Mesenchymal stem cell (in vitro differentiated cells and primary cell): Measurements from ENCODE around the gene SMYD1.
A peak's percentile ranks its signal among the peaks of the same experiment; 100 is the strongest.

Experiments
- DNase-seq: peaks from one replicate; pipeline ENCODE4 v3.0.0-alpha.2; 2013
- H2AFZ ChIP-seq: one replicate; pipeline ENCODE4 v1.6.1; 2013; ENCODE audit warnings: low read depth, mild to moderate bottlenecking, control low read depth, inconsistent platforms, low read length, moderate library complexity
- H2AK5ac ChIP-seq: 2 replicates; pipeline ENCODE4 v1.6.1; 2013; ENCODE audit warnings: low read length, moderate library complexity, mild to moderate bottlenecking, inconsistent platforms; ENCODE audit not compliant: severe bottlenecking
- H2BK120ac ChIP-seq: one replicate; pipeline ENCODE4 v1.6.1; 2013; ENCODE audit warnings: low read depth, mild to moderate bottlenecking, inconsistent platforms, low read length, moderate library complexity
- H2BK12ac ChIP-seq, 2 experiments: one replicate each; pipeline ENCODE4 v1.6.1; 2013; ENCODE audit warnings: inconsistent platforms in 2 of 2, low read length in 2 of 2, mild to moderate bottlenecking in 2 of 2, moderate library complexity in 2 of 2, control low read depth in 1 of 2
- H2BK15ac ChIP-seq: one replicate; pipeline ENCODE4 v1.6.1; 2013; ENCODE audit warnings: mild to moderate bottlenecking, low read depth, inconsistent platforms; ENCODE audit not compliant: poor library complexity, severe bottlenecking
- H2BK5ac ChIP-seq: 2 replicates; pipeline ENCODE4 v1.6.1; 2013; ENCODE audit warnings: low read depth, mild to moderate bottlenecking, low read length, control low read depth, inconsistent platforms; ENCODE audit not compliant: poor library complexity, severe bottlenecking
- H3K14ac ChIP-seq, 2 experiments: one replicate each; pipeline ENCODE4 v1.6.1; 2013; ENCODE audit warnings: inconsistent platforms in 2 of 2, low read length in 2 of 2, control low read depth in 1 of 2, mild to moderate bottlenecking in 1 of 2, moderate library complexity in 1 of 2
- H3K18ac ChIP-seq, 2 experiments: one replicate each; pipeline ENCODE4 v1.6.1; 2013; ENCODE audit warnings: inconsistent platforms in 2 of 2, low read length in 2 of 2, control low read depth in 1 of 2, low read depth in 1 of 2, mild to moderate bottlenecking in 1 of 2
- H3K23ac ChIP-seq, 2 experiments: one replicate each; pipeline ENCODE4 v1.6.1; 2013; ENCODE audit warnings: inconsistent platforms in 2 of 2, low read length in 2 of 2, mild to moderate bottlenecking in 2 of 2, moderate library complexity in 2 of 2, control low read depth in 1 of 2
- H3K27ac ChIP-seq: 2 replicates; pipeline ENCODE4 v1.5.1; 2013; ENCODE audit warnings: mild to moderate bottlenecking, moderate library complexity, low read length, control low read depth, inconsistent platforms; ENCODE audit not compliant: poor library complexity, severe bottlenecking
- H3K27me3 ChIP-seq, 2 experiments: 2 replicates each; pipeline versions ENCODE4 v1.6.1 to v1.7.0; 2013; ENCODE audit warnings: low read length in 2 of 2, mild to moderate bottlenecking in 2 of 2, moderate library complexity in 2 of 2, control low read depth in 1 of 2, inconsistent platforms in 1 of 2; ENCODE audit not compliant: control insufficient read depth in 1 of 2, insufficient read depth in 1 of 2
- H3K36me3 ChIP-seq, 2 experiments: 2 replicates each; pipeline versions ENCODE4 v1.6.1 to v1.7.0; 2013; ENCODE audit warnings: low read length in 2 of 2, control low read depth in 1 of 2, inconsistent platforms in 1 of 2, low read depth in 1 of 2, mild to moderate bottlenecking in 1 of 2; ENCODE audit not compliant: insufficient read depth in 2 of 2, control insufficient read depth in 1 of 2
- H3K4ac ChIP-seq, 2 experiments: one replicate each; pipeline ENCODE4 v1.6.1; 2013; ENCODE audit warnings: inconsistent platforms in 2 of 2, low read length in 2 of 2, mild to moderate bottlenecking in 2 of 2, moderate library complexity in 2 of 2, control low read depth in 1 of 2, low read depth in 1 of 2
- H3K4me1 ChIP-seq: 2 replicates; pipeline ENCODE4 v1.6.1; 2013; ENCODE audit warnings: low read depth, low read length, control low read depth; ENCODE audit not compliant: control insufficient read depth, insufficient read depth
- H3K4me2 ChIP-seq: 2 replicates; pipeline ENCODE4 v1.6.1; 2013; ENCODE audit warnings: low read length, mild to moderate bottlenecking, inconsistent platforms; ENCODE audit not compliant: poor library complexity, severe bottlenecking
- H3K4me3 ChIP-seq, 2 experiments: 2 replicates each; pipeline versions ENCODE4 v1.5.1 to v1.7.0; 2013; ENCODE audit warnings: low read length in 2 of 2, mild to moderate bottlenecking in 2 of 2, control low read depth in 1 of 2, low read depth in 1 of 2; ENCODE audit not compliant: insufficient read depth in 1 of 2
- H3K79me1 ChIP-seq: replicated peaks from 2 replicates; pipeline ENCODE4 v1.6.1; 2013; ENCODE audit warnings: mild to moderate bottlenecking, control low read depth, low read length, inconsistent platforms; ENCODE audit not compliant: poor library complexity, severe bottlenecking
- H3K9ac ChIP-seq: 2 replicates; pipeline ENCODE4 v1.7.0; 2013; ENCODE audit warnings: mild to moderate bottlenecking, low read length, moderate library complexity
- H3K9me3 ChIP-seq: 2 replicates; pipeline ENCODE4 v1.7.0; 2013; ENCODE audit warnings: mild to moderate bottlenecking, low read length; ENCODE audit not compliant: control insufficient read depth
- H4K8ac ChIP-seq: one replicate; pipeline ENCODE4 v1.6.1; 2013; ENCODE audit warnings: inconsistent platforms, mild to moderate bottlenecking, low read length, moderate library complexity
- H4K91ac ChIP-seq: one replicate; pipeline ENCODE4 v1.6.1; 2013; ENCODE audit warnings: mild to moderate bottlenecking, low read length, inconsistent platforms
- WGBS: methylation state at CpG from one replicate; pipeline ENCODE4 v1.1.7; 2013; ENCODE audit warnings: mixed read lengths; 5-methylcytosine and 5-hydroxymethylcytosine counted together

Gene SMYD1

DNA sequence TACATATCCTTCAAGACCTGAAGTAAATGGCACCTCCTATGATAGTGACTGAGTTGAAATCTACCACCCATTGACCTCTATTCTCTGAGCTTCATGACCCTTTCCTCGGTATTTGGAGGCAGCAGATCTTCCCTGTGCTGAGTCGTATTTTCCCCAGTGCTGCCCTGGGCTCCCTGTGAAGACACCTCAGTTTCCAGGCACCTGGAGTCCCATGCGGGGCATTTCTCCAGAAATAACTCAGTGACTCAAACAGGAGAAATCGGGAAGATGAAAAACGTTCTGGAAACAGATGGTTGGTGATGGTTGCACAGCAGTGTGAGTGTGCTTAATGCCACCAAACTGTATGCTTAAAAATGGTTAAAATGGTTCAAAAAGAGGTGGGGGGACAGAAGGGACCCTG is 18.0 kb downstream of the SMYD1 start:
- peaks cover 0 to 17% of the 10 kb centered on the region in 2 experiments for H3K27me3 ChIP-seq
- 80% methylated on average over 5 of the region's 5 CpGs for WGBS

DNA sequence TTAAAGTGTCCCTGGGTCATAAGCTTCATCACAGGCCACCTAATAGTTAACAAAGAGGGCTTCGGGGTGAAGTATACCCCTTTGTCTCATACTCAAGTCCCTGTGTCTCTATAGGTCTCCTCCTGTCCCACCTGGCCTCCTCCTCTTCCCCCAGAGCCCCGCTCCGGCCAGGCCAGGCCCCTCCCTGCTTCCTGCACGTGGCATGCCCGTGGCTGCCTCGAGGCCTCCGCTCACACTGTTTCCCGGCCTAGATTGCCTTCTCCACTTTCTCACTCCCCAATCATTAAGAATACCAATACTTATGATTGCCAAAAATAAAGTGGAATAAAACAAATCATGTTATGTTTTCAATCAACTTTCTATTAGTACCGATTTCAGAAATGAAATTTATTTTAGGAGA is 18.8 kb downstream of the SMYD1 start:
- Histone ChIP-seq H3K27ac (no peak overlapping the region), H2AFZ (no peak overlapping the region), H3K36me3 (no peaks in the 10 kb centered on the region), H3K4ac (no peak overlapping the region), H3K9me3 (no peaks in the 10 kb centered on the region), H3K79me1 (no peaks in the 10 kb centered on the region), H3K9ac (no peak overlapping the region), H3K18ac (no peak overlapping the region), H3K4me3 (no peak overlapping the region), H3K4me2 (no peak overlapping the region), H2AK5ac (no peak overlapping the region), H2BK5ac (no peak overlapping the region), H3K14ac (no peak overlapping the region), H2BK15ac (no peak overlapping the region), H2BK120ac (no peak overlapping the region), H3K4me1 (peaks cover 2% of the 10 kb centered on the region), H2BK12ac (no peak overlapping the region), H3K27me3 (peaks cover 0 to 17% of the 10 kb centered on the region in 2 experiments), H3K23ac (no peak overlapping the region), H4K91ac (no peak overlapping the region), H4K8ac (no peak overlapping the region)
- 85% methylated on average over 5 of the region's 9 CpGs for WGBS
- no peak for DNase-seq

More for the DNA sequence above, 18.0 kb downstream of the SMYD1 start:
- Histone ChIP-seq H3K27ac (no peak overlapping the region), H3K79me1 (no peaks in the 10 kb centered on the region), H3K9me3 (no peaks in the 10 kb centered on the region), H4K8ac (no peak overlapping the region), H3K36me3 (no peaks in the 10 kb centered on the region), H3K4me3 (no peak overlapping the region), H3K23ac (no peak overlapping the region), H2BK15ac (no peak overlapping the region), H3K14ac (no peak overlapping the region), H2BK12ac (no peak overlapping the region), H3K4me2 (no peak overlapping the region), H3K4ac (no peak overlapping the region), H2BK5ac (no peak overlapping the region), H4K91ac (no peak overlapping the region), H2AK5ac (no peak overlapping the region), H2AFZ (no peak overlapping the region), H2BK120ac (no peak overlapping the region), H3K9ac (no peak overlapping the region), H3K18ac (no peak overlapping the region), H3K4me1 (peaks cover 2% of the 10 kb centered on the region)
- DNase-seq = no peak

DNA sequence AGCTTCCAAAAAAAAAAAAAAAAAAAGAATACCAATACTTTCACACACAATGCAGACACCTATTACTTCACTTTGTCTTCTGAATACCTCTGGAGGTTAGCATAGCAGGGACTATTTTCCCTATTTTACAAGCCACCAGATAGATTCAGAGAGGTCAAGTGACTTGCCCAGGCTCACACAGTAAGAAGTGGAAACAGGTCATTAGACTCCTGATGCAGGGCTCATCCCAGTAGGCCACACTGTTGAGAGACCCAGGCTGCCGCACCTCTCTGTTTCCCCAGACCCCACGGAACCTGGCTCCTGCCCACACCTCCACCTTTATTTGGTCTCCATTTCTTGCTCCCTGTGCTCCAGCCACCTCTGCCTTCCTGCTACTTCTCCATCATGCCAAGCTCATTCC is 19.4 kb downstream of the SMYD1 start:
- Histone ChIP-seq H3K79me1 (no peaks in the 10 kb centered on the region), H2BK12ac (no peak overlapping the region), H2AK5ac (no peak overlapping the region), H2BK15ac (no peak overlapping the region), H3K4ac (no peak overlapping the region), H4K8ac (no peak overlapping the region), H3K36me3 (no peaks in the 10 kb centered on the region), H4K91ac (peak overlapping the region; percentile 20), H2BK5ac (no peak overlapping the region), H2AFZ (no peak overlapping the region), H2BK120ac (no peak overlapping the region), H3K27ac (no peak overlapping the region), H3K4me1 (peaks cover 2% of the 10 kb centered on the region), H3K14ac (no peak overlapping the region), H3K9me3 (no peaks in the 10 kb centered on the region), H3K4me3 (no peak overlapping the region), H3K4me2 (no peak overlapping the region), H3K27me3 (peaks cover 0 to 14% of the 10 kb centered on the region in 2 experiments), H3K9ac (no peak overlapping the region), H3K18ac (no peak overlapping the region), H3K23ac (no peak overlapping the region)
- 95% methylated on average over 2 of the region's 2 CpGs for WGBS
- DNase-seq = no peak

DNA sequence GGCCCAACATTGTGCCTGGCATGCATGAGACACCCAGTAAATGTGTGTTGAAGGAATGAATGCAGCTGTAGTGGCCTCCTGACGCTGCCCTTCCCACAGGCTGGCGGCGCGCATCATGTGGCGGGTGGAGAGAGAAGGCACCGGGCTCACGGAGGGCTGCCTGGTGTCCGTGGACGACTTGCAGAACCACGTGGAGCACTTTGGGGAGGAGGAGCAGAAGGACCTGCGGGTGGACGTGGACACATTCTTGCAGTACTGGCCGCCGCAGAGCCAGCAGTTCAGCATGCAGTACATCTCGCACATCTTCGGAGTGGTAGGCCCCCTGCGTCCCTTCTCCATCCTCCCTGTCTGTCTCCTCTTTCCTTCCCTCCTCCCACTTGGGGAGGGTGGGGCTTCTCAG is 20.1 kb downstream of the SMYD1 start:
- Histone ChIP-seq H2AFZ (no peak overlapping the region), H2BK12ac (no peak overlapping the region), H3K4me3 (no peak overlapping the region), H2BK15ac (no peak overlapping the region), H2BK120ac (no peak overlapping the region), H2BK5ac (no peak overlapping the region), H3K4me2 (no peak overlapping the region), H3K4me1 (peaks cover 2% of the 10 kb centered on the region), H3K14ac (no peak overlapping the region), H3K27ac (no peak overlapping the region), H4K91ac (peak overlapping the region; percentile 46), H3K23ac (no peak overlapping the region), H3K9ac (no peak overlapping the region), H4K8ac (no peak overlapping the region), H3K18ac (no peak overlapping the region), H3K9me3 (no peaks in the 10 kb centered on the region), H3K27me3 (peaks cover 0 to 11% of the 10 kb centered on the region in 2 experiments), H3K79me1 (no peaks in the 10 kb centered on the region), H2AK5ac (no peak overlapping the region), H3K4ac (no peak overlapping the region), H3K36me3 (no peaks in the 10 kb centered on the region)
- DNase-seq = no peak
- WGBS = 94% methylated on average over 15 of the region's 17 CpGs
